Pancreas (tissue), 10 donors: Measurements from ENCODE around the gene ZNF107. TPM values are rescaled to one million over a fixed set of nuclear protein-coding genes. Genes with fewer than 3 reads are reported as not detected.

Experiments used
- ATAC-seq, 4 donors: fragments of 200-7000 bp; cut with Tn5 transposase; one replicate each; pipeline versions ENCODE4 v1.8.0 to v1.9.1; 2020; ENCODE audit warnings: mild to moderate bottlenecking in 4 of 4, moderate library complexity in 4 of 4
- DNase-seq, 6 donors: peaks; one replicate each; pipeline ENCODE4 v3.0.0-alpha.2; 2020
- FAIRE-seq: peaks from 2 replicates; lab custom pipeline; 2012; peaks lifted over from hg19 to GRCh38; lab: Jason Lieb, UNC
- H3K27ac ChIP-seq, 4 donors: fragments of 200-600 bp; sonication (generic); 1 replicate in 3 of 4; 2 replicates in 1 of 4; pipeline versions ENCODE4 v1.5.0 to v1.8.0; 2020
- H3K27me3 ChIP-seq, 4 donors: fragments of 200-600 bp; one replicate each; pipeline ENCODE4 v1.8.0; 2021
- H3K36me3 ChIP-seq, 3 donors: fragments of 200-600 bp; sonication (generic) in 1 of 3; one replicate each; pipeline versions ENCODE4 v1.5.0 to v1.8.0; 2020 to 2021
- H3K4me1 ChIP-seq, 3 donors: fragments of 200-600 bp; one replicate each; pipeline ENCODE4 v1.8.0; 2021
- H3K4me3 ChIP-seq, 4 donors: fragments of 200-600 bp; sonication (generic) in 2 of 4; one replicate each; pipeline versions ENCODE4 v1.5.0 to v1.8.0; 2020 to 2021
- H3K9me3 ChIP-seq, 4 donors: fragments of 200-600 bp; one replicate each; pipeline ENCODE4 v1.8.0; 2021
- CTCF ChIP-seq, 4 donors: fragments of 200-600 bp; sonication (generic) in 3 of 4; IDR thresholded peaks; one replicate each; pipeline versions ENCODE4 v1.5.0 to v1.8.0; 2021; ENCODE audit warnings: antibody characterized with exemption in 4 of 4
- whole genome bisulfite sequencing, 2 donors: extraction: QIAGEN DNeasy Blood & Tissue Kit; methylation state at CpG; one replicate each; pipeline ENCODE4 v1.1.7; 2013; 5-methylcytosine and 5-hydroxymethylcytosine counted together
- intact Hi-C, 3 donors: fragments of 100-400 bp; cut with DNase I; formaldehyde crosslinking; loops; one replicate each; pipeline versions ENCODE4 v1.11.1 to v1.14.2; 2022
- polyA plus RNA-seq, 2 donors: library from polyadenylated mRNA; stranded (reverse); fragments of 200-250 nt; gene quantifications; one replicate each; pipeline ENCODE4 v1.2.3, GENCODE V29; 2013
- total RNA-seq, 6 donors: library from RNA; stranded (reverse); fragmentation: NEBNext Ultra II Directional in 4 of 6; extraction: Animal tissue kit (Norgen Biotek cat#: 25700) in 4 of 6; gene quantifications; one replicate each; pipeline versions ENCODE4 v1.2.1 to v1.2.4, GENCODE V29; 2021 to 2023
- donor health status: healthy with polysubstance abuse.
- donor health status: DM: no; HTN: no; CAD: no; lungs with moderate emphysema.
- donor health status: DM: no; HTN: no; CAD: no.
- donor health status: control.
- donor health status: control.
- donor health status: Bipolar disorder and iron deficiency.
- donor health status: DM: yes; HTN: yes; CAD: no.
- donor health status: DM: no; HTN: no; CAD: no.
- donor health status: DM: no; HTN: no; CAD: no.
- donor health status: DM: yes; HTN: yes; CAD: no.

The ZNF107 gene
- total and polyA plus RNA-seq, 8 donors = 0.68 to 2.9 (median 1.4) TPM

- intact Hi-C loops = no loop called here
- DNase-seq = no peak
- peak; percentile 23 to 42 (median 34) for TF ChIP-seq CTCF (IDR thresholded peaks at IDR 0.05)
- Histone ChIP-seq H3K36me3 (no peaks in the 10 kb centered on the region), H3K27me3 (no peaks in the 10 kb centered on the region), H3K4me3 (no peak overlapping the region), H3K27ac (no peak overlapping the region), H3K9me3 (no peaks in the 10 kb centered on the region), H3K4me1 (no peaks in the 10 kb centered on the region)
- ATAC-seq = peak in 3 of 4 donors; percentile 64 to 69 (median 66)
- FAIRE-seq = no peak
- 2 to 6% methylated on average over 2 of the region's 2 CpGs for WGBS, 2 donors
Observed at GRCh38 chr7:64630496-64630895, 35.4 kb upstream of the ZNF107 start.

- 52 to 65% methylated on average over 1 of the region's 1 CpG for WGBS, 2 donors
- intact Hi-C loops = no loop called here
- Histone ChIP-seq H3K27ac (no peak overlapping the region), H3K4me3 (no peak overlapping the region), H3K4me1 (no peaks in the 10 kb centered on the region), H3K36me3 (no peaks in the 10 kb centered on the region), H3K9me3 (no peaks in the 10 kb centered on the region), H3K27me3 (no peaks in the 10 kb centered on the region)
- DNase-seq = no peak
- FAIRE-seq = no peak
- no peak for TF ChIP-seq CTCF (IDR thresholded peaks at IDR 0.05)
- ATAC-seq = no peak
Observed at GRCh38 chr7:64632029-64632428, 33.9 kb upstream of the ZNF107 start.

- WGBS, 2 donors = 60 to 68% methylated on average over 3 of the region's 3 CpGs
- Histone ChIP-seq H3K4me3 (no peak overlapping the region), H3K27me3 (no peaks in the 10 kb centered on the region), H3K36me3 (no peaks in the 10 kb centered on the region), H3K4me1 (no peaks in the 10 kb centered on the region), H3K27ac (no peak overlapping the region), H3K9me3 (no peaks in the 10 kb centered on the region)
- no peak for ATAC-seq
- no peak for FAIRE-seq
- no peak for TF ChIP-seq CTCF (IDR thresholded peaks at IDR 0.05)
- no peak for DNase-seq
- intact Hi-C loops = no loop called here
Observed at GRCh38 chr7:64633401-64633800, 32.5 kb upstream of the ZNF107 start.

- 57 to 68% methylated on average over 2 of the region's 2 CpGs for WGBS, 2 donors
- DNase-seq = no peak
- no peaks in the 10 kb centered on the region for H3K27me3 ChIP-seq
- H3K9me3 ChIP-seq = no peaks in the 10 kb centered on the region
- no peak for ATAC-seq
- H3K27ac ChIP-seq = no peak overlapping the region
- H3K36me3 ChIP-seq = no peaks in the 10 kb centered on the region
- FAIRE-seq = no peak
- TF ChIP-seq CTCF (IDR thresholded peaks at IDR 0.05) = no peak
- intact Hi-C loops = no loop called here
- H3K4me1 ChIP-seq = no peaks in the 10 kb centered on the region
- no peak overlapping the region for H3K4me3 ChIP-seq
Observed at GRCh38 chr7:64634406-64635062, 31.4 kb upstream of the ZNF107 start.

GRCh38 chr7:64636386-64636785 is 29.5 kb upstream of the ZNF107 start:
- no peak overlapping the region for H3K27ac ChIP-seq

More at GRCh38 chr7:64636386-64636785, 29.5 kb upstream of the ZNF107 start:
- FAIRE-seq = no peak
- no peak for ATAC-seq
- no peak overlapping the region for H3K4me3 ChIP-seq
- H3K4me1 ChIP-seq = no peaks in the 10 kb centered on the region
- no peaks in the 10 kb centered on the region for H3K36me3 ChIP-seq
- no peaks in the 10 kb centered on the region for H3K27me3 ChIP-seq
- WGBS, 2 donors = 47 to 58% methylated on average over 4 of the region's 4 CpGs
- intact Hi-C loops = no loop called here
- DNase-seq = no peak
- no peaks in the 10 kb centered on the region for H3K9me3 ChIP-seq
- no peak for TF ChIP-seq CTCF (IDR thresholded peaks at IDR 0.05)
